BJ (cell line): Measurements from ENCODE around the gene CSRNP3. TPM values are rescaled to one million over a fixed set of nuclear protein-coding genes. Genes with fewer than 3 reads are reported as not detected.

Experiments
- CTCF ChIA-PET: fragments of 350-600 bp; formaldehyde crosslinking; extraction: SDS; loops from one replicate; lab custom pipeline; 2021; ENCODE audit warnings: antibody characterized with exemption, inconsistent platforms; lab: Yijun Ruan, JAX
- POLR2A ChIA-PET: fragments of 300-600 bp; sonication (Branson Sonifier 250); formaldehyde crosslinking; extraction: SDS; loops from one replicate; lab custom pipeline; 2021; ENCODE audit warnings: antibody characterized with exemption; lab: Charles Lee
- DNase-seq: peaks from one replicate; pipeline ENCODE4 v3.0.0-alpha.2; 2011; ENCODE audit warnings: low read depth
- H3K27me3 ChIP-seq: 2 replicates; pipeline ENCODE4 v1.6.0; 2011; ENCODE audit warnings: low read length; ENCODE audit not compliant: control insufficient read depth, insufficient read depth
- H3K36me3 ChIP-seq: 2 replicates; pipeline ENCODE4 v1.5.1; 2011; ENCODE audit warnings: low read length; ENCODE audit not compliant: control insufficient read depth, insufficient read depth
- H3K4me3 ChIP-seq: 2 replicates; pipeline ENCODE4 v1.5.1; 2011; ENCODE audit warnings: low read depth, mild to moderate bottlenecking, control low read depth, low read length
- polyA plus RNA-seq: library from polyadenylated mRNA; depleted of rRNA; stranded (reverse); fragments of >200 nt; gene quantifications from 2 replicates; pipeline ENCODE4 v1.2.3, GENCODE V29; 2011
- TF ChIP-seq, protein P1 (sequence below): IDR thresholded peaks from 2 replicates; pipeline ENCODE4 v1.5.1; 2011; ENCODE audit warnings: low read depth, mild to moderate bottlenecking, control low read depth, inconsistent platforms, low read length, moderate library complexity; ENCODE audit not compliant: insufficient read depth

Gene CSRNP3
- polyA plus RNA-seq, 1 experiment: 0.18 TPM

DNA sequence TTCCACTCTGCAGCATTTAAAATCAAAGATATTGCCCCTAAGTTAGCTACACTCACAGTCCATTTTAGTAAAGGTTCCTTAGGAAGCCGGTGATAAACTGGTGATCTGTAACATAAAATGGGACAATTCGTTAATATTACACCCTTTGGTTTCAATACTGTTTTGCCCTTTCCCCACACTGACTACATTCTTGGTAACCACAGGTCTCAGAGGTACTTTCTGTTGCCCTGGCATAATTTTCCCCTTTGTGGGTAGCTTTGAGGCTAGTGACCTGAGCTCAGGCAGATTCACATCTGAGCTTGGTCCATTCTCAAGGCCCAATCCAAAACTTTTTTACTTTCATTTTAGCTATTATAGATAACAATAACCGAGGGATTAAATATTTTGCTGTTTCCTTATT lies 32.9 kb upstream of the CSRNP3 start:
- ChIA-PET POLR2A (no interaction called here), CTCF (no interaction called here)
- Histone ChIP-seq H3K36me3 (no peaks in the 10 kb centered on the region), H3K4me3 (no peak overlapping the region), H3K27me3 (no peaks in the 10 kb centered on the region)
- TF ChIP-seq, protein P1, sequence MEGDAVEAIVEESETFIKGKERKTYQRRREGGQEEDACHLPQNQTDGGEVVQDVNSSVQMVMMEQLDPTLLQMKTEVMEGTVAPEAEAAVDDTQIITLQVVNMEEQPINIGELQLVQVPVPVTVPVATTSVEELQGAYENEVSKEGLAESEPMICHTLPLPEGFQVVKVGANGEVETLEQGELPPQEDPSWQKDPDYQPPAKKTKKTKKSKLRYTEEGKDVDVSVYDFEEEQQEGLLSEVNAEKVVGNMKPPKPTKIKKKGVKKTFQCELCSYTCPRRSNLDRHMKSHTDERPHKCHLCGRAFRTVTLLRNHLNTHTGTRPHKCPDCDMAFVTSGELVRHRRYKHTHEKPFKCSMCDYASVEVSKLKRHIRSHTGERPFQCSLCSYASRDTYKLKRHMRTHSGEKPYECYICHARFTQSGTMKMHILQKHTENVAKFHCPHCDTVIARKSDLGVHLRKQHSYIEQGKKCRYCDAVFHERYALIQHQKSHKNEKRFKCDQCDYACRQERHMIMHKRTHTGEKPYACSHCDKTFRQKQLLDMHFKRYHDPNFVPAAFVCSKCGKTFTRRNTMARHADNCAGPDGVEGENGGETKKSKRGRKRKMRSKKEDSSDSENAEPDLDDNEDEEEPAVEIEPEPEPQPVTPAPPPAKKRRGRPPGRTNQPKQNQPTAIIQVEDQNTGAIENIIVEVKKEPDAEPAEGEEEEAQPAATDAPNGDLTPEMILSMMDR: no peak
- DNase-seq: no peak

DNA sequence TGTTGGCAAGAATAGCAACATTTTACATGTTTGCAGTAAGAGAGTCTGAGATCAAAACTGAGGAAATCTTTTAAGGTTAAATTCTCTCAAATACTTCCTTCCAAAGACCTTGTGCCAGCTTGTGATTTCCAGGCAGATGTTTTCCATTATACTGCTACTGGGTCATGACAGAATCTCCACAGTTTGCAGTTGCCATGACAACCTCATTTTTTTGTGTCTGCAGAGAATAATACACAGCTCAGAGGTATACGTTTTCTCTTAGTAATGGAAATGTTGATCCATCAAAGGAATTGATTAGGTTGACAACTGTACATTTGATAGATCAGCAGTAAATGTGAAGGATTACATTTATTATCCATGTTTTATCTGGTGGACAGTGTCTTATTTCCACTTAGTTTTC lies 29.1 kb upstream of the CSRNP3 start:
- CTCF ChIA-PET: no interaction called here
- peak; percentile 73 for DNase-seq
- POLR2A ChIA-PET: no interaction called here

DNA sequence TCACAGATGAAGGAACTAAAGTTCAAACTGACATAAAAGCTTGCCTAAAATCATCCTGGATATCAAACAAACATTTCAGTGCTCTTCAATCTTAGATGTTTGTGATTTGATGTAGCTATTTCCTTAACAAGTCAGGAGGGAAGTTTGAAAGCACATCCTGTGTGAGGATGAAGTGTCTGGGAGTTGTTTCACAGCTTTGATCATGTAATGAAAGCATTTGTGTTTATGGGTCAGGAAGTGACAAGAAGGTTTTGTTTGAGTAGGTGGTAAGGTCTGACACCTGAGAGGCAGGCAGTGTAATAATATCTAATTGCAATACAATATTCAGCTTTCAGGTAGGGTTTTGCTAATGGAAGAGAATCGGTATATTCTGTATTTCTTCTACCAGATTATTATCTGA lies 26.0 kb upstream of the CSRNP3 start:
- POLR2A ChIA-PET: no interaction called here
- Histone ChIP-seq H3K36me3 (no peaks in the 10 kb centered on the region), H3K4me3 (no peak overlapping the region), H3K27me3 (no peaks in the 10 kb centered on the region)
- CTCF ChIA-PET: no interaction called here
- no peak for DNase-seq
- TF ChIP-seq, protein P1: no peak

More for the DNA sequence above, 29.1 kb upstream of the CSRNP3 start:
- Histone ChIP-seq H3K27me3 (no peaks in the 10 kb centered on the region), H3K36me3 (no peaks in the 10 kb centered on the region), H3K4me3 (no peak overlapping the region)
- TF ChIP-seq, protein P1: no peak

DNA sequence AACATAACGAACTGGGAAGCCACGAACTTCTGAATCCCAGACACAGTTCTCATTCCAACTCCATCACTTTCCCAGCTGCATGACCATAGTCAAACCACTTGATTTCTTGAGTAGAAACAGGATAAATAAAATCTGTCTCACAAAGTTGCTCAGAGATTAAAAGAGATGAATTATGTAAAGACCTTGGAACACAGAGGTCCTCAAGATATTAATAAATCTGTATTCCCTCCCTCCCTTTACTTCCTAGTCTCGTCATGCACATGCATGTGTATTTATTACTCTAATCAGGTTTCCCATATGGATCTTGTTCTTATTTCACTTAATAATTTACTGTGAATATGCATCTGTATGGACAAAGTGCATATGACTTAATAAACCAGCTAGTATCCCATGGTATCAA lies 21.1 kb upstream of the CSRNP3 start:
- TF ChIP-seq, protein P1: no peak
- ChIA-PET POLR2A (no interaction called here), CTCF (no interaction called here)
- H3K27me3 ChIP-seq: no peaks in the 10 kb centered on the region
- H3K4me3 ChIP-seq: no peak overlapping the region
- no peak for DNase-seq
- no peaks in the 10 kb centered on the region for H3K36me3 ChIP-seq

DNA sequence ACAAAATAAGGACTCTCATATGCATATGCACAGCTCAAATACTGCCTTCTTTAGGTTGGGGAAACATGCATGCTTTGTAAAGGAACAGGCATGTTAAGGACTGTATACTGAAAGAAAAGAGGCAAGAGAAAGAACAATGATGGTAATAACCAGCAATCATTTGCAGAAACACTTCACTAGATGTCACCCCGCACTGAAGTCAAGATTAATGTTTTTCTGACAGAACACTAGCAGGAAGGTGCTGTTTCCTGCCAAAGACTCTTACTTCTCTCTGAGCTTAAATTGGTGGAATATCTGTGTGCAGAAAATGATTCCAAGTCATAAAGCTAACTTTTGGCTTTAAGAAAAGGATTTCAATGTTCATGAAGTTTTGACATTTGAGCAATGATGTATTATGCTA lies 19.3 kb upstream of the CSRNP3 start:
- H3K36me3 ChIP-seq: no peaks in the 10 kb centered on the region
- H3K4me3 ChIP-seq: no peak overlapping the region
- CTCF ChIA-PET: interaction anchor here (0.6 kb wide), 1 partner anchor 30 kb away, joined by 3 read pairs; no protein-coding TSS in a partner anchor
- TF ChIP-seq, protein P1: no peak
- POLR2A ChIA-PET: no interaction called here
- H3K27me3 ChIP-seq: no peaks in the 10 kb centered on the region
- no peak for DNase-seq
